Activated naive CD4-positive, alpha-beta T cell (primary cell): ENCODE data around the gene GPC3.

ENCODE experiments used
- DNase-seq, 4 experiments: peaks; one replicate each; lab custom pipeline; 2025; lab: John Stamatoyannopoulos, UW

Gene GPC3

DNA sequence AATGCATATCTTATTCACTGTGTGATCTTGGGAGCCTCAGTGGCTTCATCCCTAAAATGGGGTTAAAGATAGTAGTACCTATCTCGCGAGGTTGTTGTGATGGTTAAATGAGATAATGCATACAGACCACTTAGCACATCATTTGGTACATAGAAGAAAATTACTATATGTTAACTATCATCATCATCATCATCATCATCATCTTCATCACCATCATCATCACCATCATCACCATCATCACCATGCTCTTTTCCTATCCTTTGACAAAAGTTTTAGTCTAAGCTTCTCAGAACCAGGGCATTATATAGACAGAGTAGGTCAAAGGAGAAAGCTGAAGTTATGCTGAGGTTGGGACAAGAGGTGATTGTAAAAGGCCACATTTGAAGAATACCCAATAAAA is 145.0 kb downstream of the GPC3 start:
- DNase-seq = no peak

DNA sequence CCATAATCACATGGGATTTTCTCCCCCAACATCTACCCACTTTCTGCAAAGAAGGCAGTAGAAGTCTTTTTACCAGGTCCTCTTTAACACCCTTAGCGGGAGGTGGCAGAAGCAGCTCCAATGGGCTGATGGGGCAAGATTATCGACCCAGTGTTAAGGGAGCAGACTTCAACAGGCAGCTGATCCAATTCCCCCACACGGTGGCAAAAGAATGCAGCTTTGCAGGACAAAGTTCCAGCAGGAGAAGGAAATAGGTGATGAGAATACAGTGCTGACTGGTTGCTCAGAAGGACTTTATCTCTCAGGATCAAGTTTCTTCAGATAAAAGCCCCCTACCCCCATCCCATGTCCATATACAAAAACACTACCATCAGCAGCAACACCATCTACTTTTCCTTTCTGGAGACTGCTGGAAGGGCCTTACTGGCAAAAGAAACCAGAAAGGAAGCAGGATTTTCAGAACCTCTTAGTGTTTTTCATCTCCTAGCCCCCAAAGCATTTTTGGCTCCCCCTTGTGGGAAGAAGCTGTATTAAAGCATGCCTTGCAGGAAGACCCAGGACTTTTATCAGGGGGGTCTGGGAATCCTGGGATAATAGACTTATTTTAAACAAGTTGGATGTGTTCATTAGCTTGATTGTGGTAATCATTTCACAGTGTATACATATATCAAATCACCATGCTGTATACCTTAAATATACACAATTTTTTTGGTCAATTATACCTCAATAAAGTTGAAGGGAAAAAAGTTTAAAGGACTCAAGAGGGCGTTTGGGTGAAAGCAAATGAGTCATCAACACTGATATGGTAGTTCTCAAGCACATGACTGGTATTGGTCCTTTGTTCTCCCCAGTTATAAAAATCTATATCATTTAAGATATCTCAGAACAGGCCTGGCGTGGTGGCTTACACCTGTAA is 146.4 kb downstream of the GPC3 start:
- peak in 1 of 4 experiments; percentile 1 for DNase-seq

DNA sequence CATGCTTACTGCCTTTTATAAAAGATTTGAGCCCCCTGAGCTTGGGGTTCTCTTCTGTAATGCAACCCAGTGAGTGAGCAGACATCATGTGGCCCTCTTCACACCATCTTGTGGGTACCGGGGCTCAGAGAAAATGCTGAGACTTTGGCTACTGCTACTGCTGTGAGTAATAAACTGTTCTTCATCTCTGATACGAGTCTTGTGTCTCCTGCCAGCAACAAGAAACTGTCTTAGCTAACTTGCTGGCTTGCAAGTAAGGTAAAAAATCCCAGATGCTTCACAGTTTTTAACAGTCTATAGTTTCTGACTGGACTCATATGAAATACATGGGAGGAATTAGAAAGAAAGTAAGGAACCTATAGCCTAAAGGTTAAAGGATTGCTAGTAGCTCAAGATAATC is 148.3 kb downstream of the GPC3 start:
- no peak for DNase-seq

DNA sequence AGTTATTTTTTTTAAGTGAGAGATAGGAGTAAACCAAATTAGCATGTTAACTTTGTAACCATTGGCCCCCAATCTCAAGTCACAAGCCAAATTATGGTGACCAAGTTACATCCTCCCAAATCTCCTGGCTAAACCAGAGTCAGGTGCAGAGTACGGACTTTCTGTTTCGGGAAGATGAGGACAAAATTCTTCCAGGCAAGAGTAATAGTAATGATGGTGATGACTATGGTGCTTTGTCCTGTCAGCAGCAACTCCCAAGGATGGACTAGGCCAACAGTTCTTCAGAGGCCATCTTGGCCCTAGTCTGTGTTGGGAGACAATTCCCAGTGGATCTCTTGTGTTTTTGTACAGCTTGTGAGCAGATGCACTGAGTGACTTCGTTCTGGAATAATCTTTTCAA is 148.8 kb downstream of the GPC3 start:
- no peak for DNase-seq

DNA sequence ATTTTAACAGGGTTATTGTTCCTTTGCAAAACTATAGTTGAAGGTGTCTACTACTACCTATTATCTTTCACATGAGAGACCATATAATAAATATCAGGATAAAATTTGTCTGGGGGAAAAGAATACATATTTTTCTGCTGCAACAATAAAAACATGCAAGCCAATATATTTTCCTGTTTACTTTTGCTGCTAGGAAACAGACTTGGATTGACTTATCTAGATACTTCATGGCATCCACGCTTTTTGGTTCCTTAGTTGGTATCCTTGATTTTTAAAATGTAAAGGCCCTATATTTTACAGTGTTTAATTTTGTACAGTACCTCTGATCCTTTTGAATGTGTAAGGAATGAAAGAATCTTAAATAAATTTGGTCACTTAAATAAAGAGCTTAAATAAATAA is 150.6 kb downstream of the GPC3 start:
- DNase-seq = no peak

DNA sequence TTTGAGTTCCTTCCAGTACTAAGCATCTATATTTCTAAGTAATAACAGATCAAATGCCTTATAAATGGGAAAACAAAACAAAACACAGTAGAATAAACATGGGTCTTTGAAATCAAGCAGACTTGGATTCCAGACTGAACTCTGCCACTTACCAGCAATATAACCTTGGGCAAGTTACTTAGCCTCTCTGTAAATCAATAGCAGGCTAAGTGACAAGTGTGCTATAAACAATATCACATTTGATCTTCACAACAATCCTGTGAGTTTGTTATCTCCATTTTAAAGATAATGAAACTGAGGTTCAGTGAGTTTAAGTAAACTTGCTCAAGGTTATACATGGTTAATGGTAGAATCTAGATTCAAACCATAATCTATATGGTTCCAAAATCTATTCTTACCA is 165.8 kb downstream of the GPC3 start:
- DNase-seq = no peak

DNA sequence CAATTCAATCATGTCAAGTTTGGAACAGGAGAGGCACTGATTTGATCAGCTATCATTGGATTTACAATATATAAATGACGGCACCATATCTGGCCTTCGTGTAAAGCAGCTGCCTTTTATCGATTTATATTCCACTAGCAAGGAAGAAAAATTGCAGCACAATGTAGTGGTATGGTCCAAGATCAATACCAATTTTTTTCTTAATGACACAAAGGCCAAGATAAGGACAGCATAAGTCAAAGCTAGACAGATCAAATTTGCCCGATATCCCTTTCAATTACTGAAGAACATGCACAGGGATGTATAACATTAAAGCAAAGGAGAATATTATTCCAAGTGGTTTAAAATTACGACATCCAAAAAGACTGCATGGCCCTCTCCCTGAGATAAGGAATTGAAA is 167.4 kb downstream of the GPC3 start:
- no peak for DNase-seq

DNA sequence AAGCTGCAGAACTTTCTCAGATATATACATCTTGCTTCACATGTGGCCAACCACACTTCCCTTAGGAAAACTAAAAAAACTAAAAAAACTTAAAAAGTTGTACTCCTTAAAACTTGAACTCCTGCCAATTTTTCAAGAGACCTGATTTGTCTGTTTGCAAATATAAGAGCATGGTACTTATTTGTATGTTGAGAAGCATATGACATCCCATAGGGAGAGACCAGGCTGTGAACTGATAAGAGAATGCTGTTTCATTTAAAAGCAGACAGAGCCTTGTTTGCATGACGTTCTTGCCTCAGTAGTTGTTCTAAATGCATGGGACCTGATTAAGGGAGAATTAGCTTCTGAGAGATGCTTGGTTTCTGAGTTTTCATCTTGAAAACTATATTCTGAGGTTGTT is 169.9 kb downstream of the GPC3 start:
- DNase-seq = no peak

DNA sequence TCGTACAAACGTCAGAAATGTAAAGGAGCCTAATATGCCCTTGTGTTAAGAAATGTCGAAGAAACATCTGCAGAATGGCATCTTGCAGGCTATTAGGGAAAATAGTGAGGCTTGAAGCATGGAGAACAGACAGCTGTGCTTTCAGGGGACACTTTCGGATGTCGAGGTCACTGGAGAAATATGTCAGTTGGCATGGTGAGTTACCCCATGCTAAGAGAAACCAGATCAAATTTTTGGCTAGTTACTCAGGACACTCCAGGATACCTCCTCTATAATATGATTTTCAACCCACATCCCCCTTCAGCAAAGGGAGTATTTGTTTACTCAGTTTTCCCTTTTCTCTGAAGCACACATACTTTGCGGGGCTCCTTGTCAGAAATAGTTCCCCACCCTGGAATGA is 171.4 kb downstream of the GPC3 start:
- DNase-seq = no peak

DNA sequence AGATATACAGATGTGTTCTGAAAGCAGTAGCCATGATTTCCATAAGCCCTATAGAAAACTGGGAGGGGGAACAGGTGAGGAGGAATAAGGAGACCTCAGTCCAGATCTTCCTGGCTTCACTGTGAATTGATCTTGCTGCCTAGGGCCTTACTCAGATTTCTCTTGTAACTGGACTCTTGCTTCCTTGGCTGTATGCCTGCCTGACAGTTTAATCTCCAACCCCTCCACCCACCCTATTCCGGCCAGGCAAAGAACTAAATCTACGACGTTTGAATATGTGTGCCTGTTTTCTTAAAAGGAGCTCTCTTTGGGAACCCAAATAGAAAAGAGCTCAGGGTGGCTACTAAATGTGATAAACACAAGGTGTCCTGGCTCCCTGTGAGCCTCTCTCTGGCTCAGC is 173.0 kb downstream of the GPC3 start:
- DNase-seq = no peak

DNA sequence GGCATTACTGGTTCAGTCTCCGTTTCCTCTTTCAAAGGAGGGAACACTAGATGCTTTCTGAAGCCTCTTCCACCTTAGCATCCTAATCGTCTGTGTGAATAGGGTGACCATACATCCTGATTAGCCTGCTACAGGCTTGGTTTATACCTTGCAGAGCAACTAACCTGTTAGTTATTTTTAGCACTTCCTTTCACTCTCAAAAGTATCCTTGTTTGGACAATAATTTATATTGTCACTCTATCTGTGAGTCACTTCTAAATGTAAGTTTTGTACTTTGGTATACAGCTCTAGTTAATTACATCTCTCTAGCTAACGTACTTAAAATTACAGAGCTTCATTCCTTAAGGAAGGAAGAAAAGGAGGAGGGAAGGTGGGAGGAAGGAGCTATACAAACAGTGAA is 174.5 kb downstream of the GPC3 start:
- DNase-seq = no peak

DNA sequence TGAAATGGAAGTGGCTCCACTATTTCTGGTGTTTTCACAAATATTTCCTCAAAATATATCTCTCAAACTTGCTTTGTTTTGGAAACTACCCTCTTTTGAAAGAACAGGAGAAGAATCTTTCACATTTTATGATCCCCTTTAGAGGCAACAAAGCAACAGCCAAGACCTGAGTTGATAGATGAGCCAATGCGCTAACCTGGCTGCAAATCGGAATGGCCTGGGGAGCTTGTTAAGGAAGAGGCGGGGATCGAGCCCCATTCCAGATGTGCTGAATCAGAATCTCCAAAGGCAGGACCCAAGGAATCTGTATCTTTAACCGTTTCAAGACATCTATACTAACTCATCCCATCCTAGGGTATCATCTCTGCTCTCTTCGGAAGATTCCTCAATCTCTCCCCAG is 181.3 kb downstream of the GPC3 start:
- DNase-seq = no peak

DNA sequence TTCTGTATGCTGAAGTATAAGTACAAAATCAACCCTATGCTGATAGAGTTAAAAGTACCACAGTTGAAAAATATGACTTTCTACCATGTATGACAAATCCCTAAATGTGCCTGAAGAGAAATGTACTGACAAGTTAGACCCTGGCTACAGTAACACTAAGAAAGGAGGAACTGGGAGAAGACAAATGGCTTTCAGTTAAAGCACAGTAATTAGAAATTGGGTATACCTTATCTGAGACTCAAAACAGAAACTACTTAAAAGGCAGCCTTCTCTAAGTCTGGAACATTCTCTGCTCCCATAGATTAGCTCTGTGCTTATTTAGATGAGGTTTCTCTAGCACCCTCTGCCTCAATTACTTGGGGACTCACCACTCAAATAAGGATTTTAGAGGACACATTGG is 189.1 kb downstream of the GPC3 start:
- no peak for DNase-seq

DNA sequence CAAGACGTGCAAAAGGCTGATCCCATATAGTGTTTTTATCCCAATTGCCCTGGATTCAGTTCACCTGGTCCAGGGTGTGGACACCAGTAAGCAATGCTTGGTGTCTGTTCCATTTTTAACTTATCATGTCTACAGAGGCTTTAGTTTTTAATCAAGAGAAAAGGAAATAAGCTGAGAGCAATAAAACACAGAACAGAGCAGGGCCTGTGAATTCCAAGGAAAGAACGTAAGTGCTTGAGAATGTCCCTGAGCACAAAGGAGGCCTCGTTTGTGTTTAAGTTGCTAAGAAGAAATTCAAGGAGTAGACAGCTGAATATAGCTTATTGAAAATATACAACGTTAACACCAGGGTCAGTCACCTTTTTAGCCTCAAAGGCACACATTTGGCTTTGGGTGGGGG is 191.3 kb downstream of the GPC3 start:
- no peak for DNase-seq

DNA sequence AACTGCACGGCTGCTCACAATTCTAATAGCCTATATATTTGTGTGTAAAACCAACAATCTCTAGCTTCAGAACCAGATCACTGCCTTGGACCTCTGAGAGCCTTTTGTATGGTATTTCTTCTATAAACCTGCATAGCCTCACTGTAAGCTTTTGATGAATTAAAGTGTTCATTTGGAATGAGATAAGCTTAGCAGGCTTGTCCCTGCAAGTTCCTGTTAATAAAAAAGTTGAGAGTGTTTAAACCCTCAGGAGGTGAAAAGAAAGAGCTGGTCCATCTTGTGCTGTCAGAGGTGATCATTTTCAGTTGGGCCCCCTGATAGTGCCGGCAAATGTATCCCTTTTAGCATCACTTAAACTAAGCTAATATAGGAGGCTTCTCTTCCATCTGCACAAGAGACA is 191.8 kb downstream of the GPC3 start:
- DNase-seq = no peak

DNA sequence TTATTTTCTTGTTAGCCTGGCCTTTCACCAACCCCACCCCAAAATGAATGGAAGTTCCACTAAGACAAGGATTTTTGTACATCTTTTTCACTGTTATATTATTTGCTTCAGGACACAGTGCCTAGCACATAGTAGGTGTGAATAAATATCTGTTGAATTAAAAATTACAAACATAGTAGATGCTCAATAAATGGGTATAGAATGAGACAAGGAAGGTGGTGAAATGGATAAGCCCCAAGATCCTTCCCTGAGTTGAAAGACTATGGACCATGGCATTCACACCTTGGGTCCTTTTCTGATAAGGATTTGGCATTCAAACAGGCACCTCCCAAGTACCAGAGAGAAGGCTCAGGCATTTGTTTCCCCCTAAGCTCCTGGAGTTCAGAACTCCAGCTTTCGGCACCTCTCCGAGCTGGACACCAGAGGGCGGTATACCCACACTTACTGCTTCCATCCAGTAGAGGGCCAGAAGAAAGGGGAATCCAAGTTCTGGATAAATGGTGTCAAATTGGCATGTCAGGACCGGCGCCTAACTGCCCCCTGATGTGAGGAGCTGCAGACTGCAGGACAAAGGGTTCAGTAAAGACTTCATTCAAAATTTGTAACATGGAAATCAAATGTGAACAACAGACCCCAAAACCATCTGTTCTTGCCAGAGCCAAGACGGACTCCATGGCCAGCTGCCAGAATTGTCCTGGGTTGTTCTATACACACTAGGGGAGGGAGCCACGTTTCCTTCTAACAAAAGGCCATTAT is 193.0 kb downstream of the GPC3 start:
- DNase-seq = peak in 3 of 4 experiments; percentile 4 to 38 (median 6)

DNA sequence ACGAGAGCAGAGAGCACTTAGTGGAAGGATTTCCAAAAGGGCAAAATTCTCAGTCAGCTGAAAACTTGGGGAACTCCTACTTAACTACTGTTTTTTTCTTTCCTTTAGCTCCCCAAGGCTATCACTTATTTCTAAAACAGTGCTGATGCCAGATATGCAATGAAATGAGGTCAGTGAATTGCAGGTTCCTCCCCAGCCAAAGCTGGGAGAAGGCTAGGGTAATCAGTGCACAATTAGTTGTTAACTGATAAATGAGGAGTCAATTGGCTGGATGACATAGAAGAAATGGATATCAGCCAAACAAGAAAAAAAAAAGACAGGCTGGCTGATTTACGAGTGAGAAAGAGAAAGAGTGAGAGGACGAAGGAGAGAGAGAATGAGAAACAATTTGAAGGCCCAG is 195.6 kb downstream of the GPC3 start:
- no peak for DNase-seq

DNA sequence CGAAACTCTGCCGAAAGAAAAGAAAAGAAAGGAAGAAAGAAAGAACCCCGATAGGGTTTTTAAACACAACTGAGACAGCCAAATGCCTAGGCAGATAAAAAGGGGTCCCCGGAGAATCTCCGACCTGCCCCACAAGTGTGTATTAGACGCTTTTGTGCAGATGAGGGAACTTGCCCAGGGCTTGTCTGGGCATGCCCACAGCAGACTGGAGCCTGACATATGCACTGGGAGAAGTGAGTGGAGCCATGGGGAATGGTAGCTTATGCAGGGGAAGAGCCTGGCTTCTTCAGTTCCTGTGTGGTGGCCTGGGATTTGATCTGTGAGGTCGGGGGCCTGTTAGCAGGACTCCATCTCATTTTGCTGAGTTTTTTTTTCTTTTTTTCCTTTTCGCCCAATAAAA is 199.0 kb downstream of the GPC3 start:
- DNase-seq = no peak

DNA sequence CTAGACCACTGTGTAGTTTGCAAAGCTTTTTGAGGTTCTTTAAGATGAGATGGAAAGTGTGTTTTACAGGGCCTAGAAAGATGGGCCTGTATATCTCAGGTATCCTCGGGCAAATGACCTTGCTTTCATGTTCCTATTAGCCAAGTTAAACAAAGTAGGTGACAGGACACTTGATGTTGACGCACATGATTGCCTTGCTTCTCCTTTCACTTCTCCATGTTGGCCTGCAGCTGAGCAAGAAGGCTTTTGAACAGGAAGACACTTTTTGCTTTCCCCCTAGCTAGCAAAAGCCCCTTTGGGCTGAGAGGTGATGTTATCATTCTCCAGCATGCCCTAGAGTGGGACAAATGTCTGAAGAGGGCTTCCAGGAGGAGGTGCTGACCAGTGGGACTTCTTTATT is 202.1 kb downstream of the GPC3 start:
- DNase-seq = no peak

DNA sequence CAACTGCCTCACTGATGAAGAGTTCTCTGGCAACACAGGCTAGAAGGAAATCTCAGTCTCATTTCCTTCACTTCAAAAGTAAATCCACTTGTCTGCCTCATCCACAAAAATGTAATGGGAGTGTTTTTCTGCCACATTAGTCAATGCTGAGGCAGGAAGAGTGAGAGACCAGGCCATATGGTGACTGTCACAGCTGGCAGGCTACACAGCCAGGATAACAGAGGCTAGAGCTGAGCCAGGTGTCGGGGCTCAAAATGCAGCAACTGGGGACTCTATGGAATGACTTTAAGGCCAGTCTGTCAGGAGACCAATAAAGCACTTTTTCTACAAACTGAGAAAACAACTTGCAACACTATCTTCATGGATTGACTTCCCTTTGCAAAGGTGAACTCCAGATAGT is 204.2 kb downstream of the GPC3 start:
- DNase-seq = no peak

DNA sequence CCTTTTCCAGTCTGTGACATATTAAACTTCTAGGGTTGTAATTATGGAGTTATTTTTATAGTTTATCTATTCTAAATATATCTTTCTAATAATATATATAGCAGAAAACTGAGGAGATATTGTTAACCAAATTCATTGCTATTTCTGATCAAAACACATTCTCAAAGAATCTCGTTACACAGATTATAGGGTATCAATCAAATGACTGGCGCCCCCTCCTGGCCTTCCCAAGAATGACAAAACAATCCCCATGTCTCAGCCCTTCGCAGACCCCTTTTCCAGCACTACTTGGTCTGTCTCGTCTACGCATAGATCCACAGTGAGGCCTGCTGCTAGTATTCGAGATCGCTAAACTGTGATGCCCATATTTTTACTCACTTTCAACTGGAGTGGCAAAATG is 209.3 kb downstream of the GPC3 start:
- DNase-seq = peak in 3 of 4 experiments; percentile 10 to 32 (median 26)

DNA sequence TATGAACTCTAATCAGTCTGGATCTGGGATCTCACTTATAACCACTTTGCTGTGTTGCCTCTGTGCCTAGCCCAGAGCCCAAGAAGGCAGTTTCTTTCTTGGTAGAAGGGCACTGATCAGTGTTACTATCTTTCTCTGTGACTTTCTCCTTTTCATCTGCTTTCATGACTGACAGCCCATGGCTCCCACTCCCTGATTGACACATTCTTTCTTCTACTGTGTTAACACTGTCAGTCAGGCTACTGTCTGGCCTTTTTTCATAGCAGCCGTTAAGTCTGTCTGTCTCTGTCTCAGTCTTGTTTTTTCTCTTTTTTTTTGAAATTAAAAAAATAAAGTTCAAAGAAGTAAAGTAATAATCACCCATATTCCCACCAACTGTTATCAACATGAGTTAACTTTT is 210.6 kb downstream of the GPC3 start:
- no peak for DNase-seq

DNA sequence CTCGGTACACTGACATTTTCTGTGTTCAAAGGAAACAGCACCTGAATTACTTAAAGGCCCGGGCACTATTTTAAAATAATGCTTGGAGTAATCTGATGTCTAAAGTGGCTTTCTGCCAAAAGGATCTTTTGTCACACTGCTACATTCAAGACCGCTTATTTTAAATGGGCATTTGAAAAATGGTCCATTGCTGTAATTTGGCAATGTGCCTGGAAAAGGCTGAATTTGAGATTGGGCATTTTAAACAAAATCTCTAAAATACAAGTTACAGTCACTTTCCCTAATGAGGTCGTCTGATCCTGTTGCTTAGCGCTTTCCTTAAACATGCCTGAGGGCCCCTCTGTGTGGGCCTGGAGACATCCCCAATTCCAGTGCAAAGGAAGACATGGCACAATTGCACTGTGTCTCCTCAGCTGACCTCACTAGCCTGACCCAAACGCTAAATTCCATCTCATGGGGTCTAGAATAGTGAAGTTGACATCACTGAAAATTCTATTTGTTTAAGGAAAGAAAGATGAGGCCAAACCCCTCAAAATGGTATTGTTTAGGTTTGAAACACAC is 214.2 kb downstream of the GPC3 start:
- DNase-seq = no peak
